NB4 (cell line): ENCODE data around the gene TFEB.

Experiments used
- DNase-seq: peaks from one replicate; pipeline ENCODE4 v3.0.0; 2010; ENCODE audit warnings: low read depth
- H3K4me3 ChIP-seq: one replicate; pipeline ENCODE4 v1.5.1; 2011; ENCODE audit warnings: mild to moderate bottlenecking, low read depth, low read length, moderate library complexity
- MYC ChIP-seq: IDR thresholded peaks from 2 replicates; pipeline ENCODE4 v1.6.1; 2011; ENCODE audit warnings: low read depth, low read length
- POLR2A ChIP-seq: IDR thresholded peaks from 2 replicates; pipeline ENCODE4 v1.6.1; 2011; ENCODE audit warnings: mild to moderate bottlenecking; ENCODE audit not compliant: insufficient read length; ENCODE audit errors: extremely low read depth
- TF ChIP-seq, protein P1 (sequence below): IDR thresholded peaks from one replicate; pipeline ENCODE4 v1.5.1; 2012; ENCODE audit warnings: low read depth, low read length
- TF ChIP-seq, protein P2 (sequence below): IDR thresholded peaks from 2 replicates; pipeline ENCODE4 v1.6.1; 2011; ENCODE audit warnings: low read depth, low read length

TFEB gene

DNA sequence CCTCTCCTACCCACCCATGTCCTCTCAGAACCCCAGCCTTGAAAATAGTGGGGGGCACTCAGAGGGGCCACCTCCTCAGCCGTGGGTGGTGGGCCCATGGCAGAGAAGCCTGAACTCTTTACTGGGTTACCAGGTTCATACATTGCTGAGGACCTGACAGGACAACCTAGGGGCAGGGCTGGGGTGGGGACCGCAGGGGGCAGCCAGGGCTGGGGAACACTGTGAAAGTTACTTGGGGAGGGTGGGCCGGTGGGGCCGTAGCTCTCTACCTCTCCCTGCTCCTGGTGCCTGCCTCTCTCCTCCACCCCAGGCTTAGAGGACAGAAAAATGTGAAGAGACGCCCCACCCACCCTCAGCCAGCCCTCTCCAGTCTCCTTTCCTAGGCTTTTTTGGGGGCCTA is 81.7 kb downstream of the TFEB start:
- DNase-seq = no peak
- H3K4me3 ChIP-seq = no peak overlapping the region
- TF ChIP-seq, protein P1, sequence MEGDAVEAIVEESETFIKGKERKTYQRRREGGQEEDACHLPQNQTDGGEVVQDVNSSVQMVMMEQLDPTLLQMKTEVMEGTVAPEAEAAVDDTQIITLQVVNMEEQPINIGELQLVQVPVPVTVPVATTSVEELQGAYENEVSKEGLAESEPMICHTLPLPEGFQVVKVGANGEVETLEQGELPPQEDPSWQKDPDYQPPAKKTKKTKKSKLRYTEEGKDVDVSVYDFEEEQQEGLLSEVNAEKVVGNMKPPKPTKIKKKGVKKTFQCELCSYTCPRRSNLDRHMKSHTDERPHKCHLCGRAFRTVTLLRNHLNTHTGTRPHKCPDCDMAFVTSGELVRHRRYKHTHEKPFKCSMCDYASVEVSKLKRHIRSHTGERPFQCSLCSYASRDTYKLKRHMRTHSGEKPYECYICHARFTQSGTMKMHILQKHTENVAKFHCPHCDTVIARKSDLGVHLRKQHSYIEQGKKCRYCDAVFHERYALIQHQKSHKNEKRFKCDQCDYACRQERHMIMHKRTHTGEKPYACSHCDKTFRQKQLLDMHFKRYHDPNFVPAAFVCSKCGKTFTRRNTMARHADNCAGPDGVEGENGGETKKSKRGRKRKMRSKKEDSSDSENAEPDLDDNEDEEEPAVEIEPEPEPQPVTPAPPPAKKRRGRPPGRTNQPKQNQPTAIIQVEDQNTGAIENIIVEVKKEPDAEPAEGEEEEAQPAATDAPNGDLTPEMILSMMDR = no peak
- TF ChIP-seq POLR2A = no peak

DNA sequence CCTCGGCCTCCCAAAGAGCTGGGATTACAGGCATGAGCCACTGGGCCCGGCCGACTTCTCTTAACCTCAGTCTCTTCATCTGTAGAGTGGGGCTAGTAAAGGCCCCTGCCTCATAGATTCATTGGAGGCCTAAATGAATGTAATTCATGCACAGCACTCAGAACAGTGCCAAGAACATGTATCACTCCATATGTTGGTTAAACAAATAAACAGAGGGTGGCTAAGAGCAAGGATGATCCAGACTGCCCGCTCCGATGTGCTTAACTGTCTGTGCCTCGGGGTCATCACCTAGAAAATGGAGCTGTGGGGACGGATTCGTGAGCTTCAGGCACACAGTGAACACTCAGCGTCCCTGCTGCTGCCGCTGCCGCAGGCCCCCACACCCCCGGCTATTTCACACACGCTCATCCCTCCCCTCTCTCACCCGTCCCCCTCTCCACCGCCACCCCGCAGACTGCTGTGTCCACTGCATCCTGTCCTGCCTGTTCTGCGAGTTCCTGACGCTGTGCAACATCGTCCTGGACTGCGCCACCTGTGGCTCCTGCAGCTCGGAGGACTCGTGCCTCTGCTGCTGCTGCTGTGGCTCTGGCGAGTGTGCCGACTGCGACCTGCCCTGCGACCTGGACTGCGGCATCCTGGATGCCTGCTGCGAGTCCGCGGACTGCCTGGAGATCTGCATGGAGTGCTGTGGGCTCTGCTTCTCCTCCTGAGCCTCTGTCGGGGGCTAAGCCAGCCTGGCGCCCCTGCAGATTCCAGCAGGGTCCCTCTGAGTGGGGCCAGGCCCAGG is 82.3 kb downstream of the TFEB start:
- DNase-seq = no peak
- no peak overlapping the region for H3K4me3 ChIP-seq
- TF ChIP-seq, protein P2, sequence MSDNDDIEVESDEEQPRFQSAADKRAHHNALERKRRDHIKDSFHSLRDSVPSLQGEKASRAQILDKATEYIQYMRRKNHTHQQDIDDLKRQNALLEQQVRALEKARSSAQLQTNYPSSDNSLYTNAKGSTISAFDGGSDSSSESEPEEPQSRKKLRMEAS = no peak
- TF ChIP-seq MYC (no peak), POLR2A (no peak)

DNA sequence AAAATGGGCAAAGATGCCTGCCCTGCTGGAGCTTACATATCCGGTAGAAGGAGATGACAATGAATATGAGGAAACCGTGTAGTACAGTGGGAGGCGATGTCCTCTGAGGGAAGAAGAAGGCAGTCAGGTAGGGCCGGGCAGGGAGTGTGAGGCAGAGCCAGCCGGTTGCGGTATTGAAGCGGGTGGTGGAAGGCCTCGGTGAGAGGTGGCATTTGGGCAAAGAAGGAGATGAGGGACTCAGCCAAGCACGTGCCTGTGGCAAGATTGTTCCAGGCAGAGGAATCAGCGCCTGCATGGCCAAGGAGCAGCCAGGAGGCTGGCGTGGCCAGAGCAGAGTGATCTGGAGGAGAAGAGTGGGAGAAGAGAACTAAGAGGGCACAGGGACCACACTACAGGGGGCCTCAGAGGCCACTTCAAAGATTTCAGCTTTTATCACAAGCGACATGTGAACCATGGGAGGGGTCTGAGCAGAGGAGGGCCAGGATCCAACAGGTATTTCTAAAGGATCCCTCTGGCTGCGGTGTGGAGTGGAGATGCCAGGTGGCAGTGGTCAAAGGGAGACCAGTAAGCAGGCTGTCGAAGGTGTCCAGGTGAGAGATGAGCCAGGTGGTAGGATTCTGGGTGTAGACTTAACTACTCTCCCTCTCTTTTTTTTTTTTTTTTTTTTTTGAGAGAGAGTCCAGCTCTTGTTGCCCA is 83.3 kb downstream of the TFEB start:
- no peak overlapping the region for H3K4me3 ChIP-seq
- no peak for TF ChIP-seq POLR2A
- TF ChIP-seq, protein P2 = no peak
- TF ChIP-seq, protein P1 = no peak
- no peak for TF ChIP-seq MYC
- DNase-seq = no peak

DNA sequence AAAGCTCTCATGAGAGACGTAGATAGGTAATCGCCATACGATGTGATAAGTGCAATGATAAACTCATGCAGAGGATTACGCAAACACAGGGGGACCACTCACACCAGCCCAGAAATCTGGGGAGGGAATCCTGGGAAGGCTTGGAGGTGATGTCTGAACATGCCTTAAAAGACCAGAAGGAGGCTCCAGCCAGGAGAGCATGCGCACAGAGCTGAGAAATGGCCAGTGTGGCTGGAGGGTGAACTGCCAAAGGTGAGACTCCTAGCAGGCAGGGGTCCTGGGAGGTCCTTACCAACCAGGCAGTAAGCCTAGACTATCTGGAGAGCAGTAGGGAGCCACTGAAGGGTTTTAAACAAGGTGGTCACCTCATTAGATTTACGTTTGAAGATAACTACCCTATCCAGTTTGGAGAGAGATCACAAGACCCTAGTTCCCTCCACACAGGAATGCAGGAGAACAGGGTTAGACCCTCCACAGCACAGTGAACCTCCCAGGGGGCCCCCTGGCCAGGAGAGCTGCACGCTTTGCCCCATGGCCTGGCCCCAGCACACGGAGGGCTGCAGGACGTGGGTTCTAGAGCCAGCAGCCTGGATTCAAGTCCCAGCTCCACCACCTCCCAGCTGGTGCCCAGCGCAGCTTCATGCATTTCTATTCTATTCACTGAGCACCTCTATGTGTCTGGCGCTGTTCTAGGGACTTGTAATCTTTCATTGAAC is 84.0 kb downstream of the TFEB start:
- DNase-seq = no peak
- no peak overlapping the region for H3K4me3 ChIP-seq
- no peak for TF ChIP-seq MYC
- TF ChIP-seq, protein P2 = no peak
- TF ChIP-seq, protein P1 = no peak
- TF ChIP-seq POLR2A = no peak

DNA sequence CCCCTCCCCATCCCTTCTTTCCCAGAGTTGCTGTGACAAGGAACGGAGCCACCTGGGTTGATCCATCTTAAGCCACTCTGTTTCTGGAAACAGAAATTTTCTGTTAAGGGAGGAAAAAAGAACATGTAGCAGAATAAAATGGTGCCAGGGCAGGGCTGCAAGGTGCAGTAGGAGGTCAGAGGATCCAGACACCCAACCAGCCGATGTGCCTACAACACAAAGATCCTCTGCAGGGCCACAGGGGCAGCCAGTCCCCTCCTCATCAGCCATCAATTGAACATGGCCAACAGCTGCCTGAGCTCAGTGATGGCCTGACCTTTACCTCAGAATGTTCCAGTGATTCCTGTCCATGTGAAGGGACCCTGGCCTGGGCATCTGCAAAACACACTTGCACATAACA is 85.3 kb downstream of the TFEB start:
- no peak overlapping the region for H3K4me3 ChIP-seq
- DNase-seq = no peak
- TF ChIP-seq POLR2A (no peak), MYC (no peak)
- TF ChIP-seq, protein P1 = no peak
- TF ChIP-seq, protein P2 = no peak

DNA sequence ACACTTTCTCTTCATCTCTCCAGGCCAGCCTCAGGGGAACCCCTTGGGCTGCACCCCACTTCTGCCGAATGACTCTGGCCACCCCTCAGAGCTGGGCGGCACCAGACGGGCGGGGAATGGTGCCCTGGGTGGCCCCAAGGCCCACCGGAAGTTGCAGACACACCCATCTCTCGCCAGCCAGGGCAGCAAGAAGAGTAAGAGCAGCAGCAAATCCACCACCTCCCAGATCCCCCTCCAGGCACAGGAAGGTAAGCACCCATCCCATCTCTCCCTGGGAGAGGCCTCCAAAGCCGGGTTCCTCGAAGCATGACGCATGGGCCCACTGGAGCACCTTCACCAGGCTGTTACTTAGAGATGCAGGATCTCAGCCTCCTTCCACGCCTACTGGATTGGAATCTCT is 85.8 kb downstream of the TFEB start:
- DNase-seq = no peak
- H3K4me3 ChIP-seq = no peak overlapping the region
- TF ChIP-seq, protein P1 = no peak
- TF ChIP-seq, protein P2 = no peak
- TF ChIP-seq MYC = no peak
- TF ChIP-seq POLR2A = no peak
